Heart left ventricle (tissue), 16 donors: ENCODE results near the gene SIGLEC8. TPM values are rescaled to one million over a fixed set of nuclear protein-coding genes. Genes with fewer than 3 reads are reported as not detected.

Experiments used
- ATAC-seq, 4 donors: fragments of 200-7000 bp; cut with Tn5 transposase; one replicate each; pipeline ENCODE4 v1.9.1; 2020 to 2022; ENCODE audit warnings: moderate library complexity in 4 of 4, mild to moderate bottlenecking in 3 of 4, moderate number of reproducible peaks in 1 of 4
- DNase-seq, 5 donors: peaks; one replicate each; pipeline ENCODE4 v3.0.0-alpha.2; 2020
- H3K27ac ChIP-seq, 12 donors: fragments of 200-600 bp; sonication (generic) in 4 of 12; one replicate each; pipeline versions ENCODE4 v1.5.0 to v1.8.0; 2016 to 2022; ENCODE audit warnings: mild to moderate bottlenecking in 2 of 12
- H3K27me3 ChIP-seq, 9 donors: fragments of 200-600 bp; sonication (generic) in 2 of 9; one replicate each; pipeline versions ENCODE4 v1.5.1 to v1.8.0; 2016 to 2022; ENCODE audit warnings: mild to moderate bottlenecking in 3 of 9
- H3K36me3 ChIP-seq, 9 donors: fragments of 200-600 bp; sonication (generic) in 2 of 9; one replicate each; pipeline versions ENCODE4 v1.5.0 to v1.8.0; 2018 to 2022; ENCODE audit warnings: mild to moderate bottlenecking in 2 of 9
- H3K4me1 ChIP-seq, 12 donors: fragments of 200-600 bp; sonication (generic) in 4 of 12; one replicate each; pipeline versions ENCODE4 v1.5.0 to v1.8.0; 2016 to 2022; ENCODE audit warnings: mild to moderate bottlenecking in 3 of 12
- H3K4me3 ChIP-seq, 12 donors: fragments of 200-600 bp; sonication (generic) in 4 of 12; one replicate each; pipeline versions ENCODE4 v1.5.0 to v1.8.0; 2017 to 2022; ENCODE audit warnings: mild to moderate bottlenecking in 9 of 12, moderate library complexity in 4 of 12
- H3K9me3 ChIP-seq, 12 donors: fragments of 200-600 bp; sonication (generic) in 4 of 12; one replicate each; pipeline versions ENCODE4 v1.5.0 to v1.8.0; 2016 to 2022; ENCODE audit warnings: mild to moderate bottlenecking in 1 of 12
- CTCF ChIP-seq, 12 donors: fragments of 200-600 bp; sonication (generic) in 4 of 12; IDR thresholded peaks; one replicate each; pipeline versions ENCODE4 v1.5.0 to v1.8.0; 2018 to 2022; ENCODE audit warnings: antibody characterized with exemption in 12 of 12, mild to moderate bottlenecking in 5 of 12
- POLR2A ChIP-seq, 2 donors: fragments of 450-650 bp; IDR thresholded peaks; one replicate each; pipeline ENCODE4 v1.6.1; 2017; ENCODE audit warnings: antibody characterized with exemption in 2 of 2, mild to moderate bottlenecking in 2 of 2, moderate library complexity in 2 of 2
- WGBS, 4 donors: extraction: QIAGEN DNeasy Blood & Tissue Kit in 2 of 4; methylation state at CpG; one replicate each; pipeline versions ENCODE4 v1.1.5 to v1.1.7; 2013 to 2018; 5-methylcytosine and 5-hydroxymethylcytosine counted together
- intact Hi-C, 10 donors: fragments of 100-400 bp; cut with DNase I; formaldehyde crosslinking; loops; one replicate each; pipeline versions ENCODE4 v1.11.1 to v1.14.2; 2022
- polyA plus RNA-seq, 2 donors: library from polyadenylated mRNA; stranded (reverse); fragments of 200-250 nt; gene quantifications; one replicate each; pipeline ENCODE4 v1.2.3, GENCODE V29; 2013
- total RNA-seq, 9 donors: library from RNA; depleted of rRNA in 2 of 9; stranded (reverse); fragments of >200 nt in 2 of 9; fragmentation: NEBNext Ultra II Directional in 3 of 9; extraction: Animal tissue kit (Norgen Biotek cat#: 25700) in 3 of 9; gene quantifications; one replicate each; pipeline versions ENCODE4 v1.1.0 to v1.2.4, GENCODE V29; 2016 to 2023
- donor health status: ischemic (EF 13 %, LVEDD 7.1; RV severe dilation, severe dysfunction).
- donor health status: healthy with polysubstance abuse.
- donor health status: DM: no; HTN: yes; CAD: no.
- donor health status: DM: no; HTN: no; CAD: no.
- donor health status: ischemic (EF 25% LVEDD 6.9; RV normal size, moderate dysfunction).
- donor health status: ischemic (EF 25% LVEDD 5.7; RV mildly dilated, moderate dysfunction).
- donor health status: healthy.
- donor health status: DM: yes; HTN: yes; CAD: no.
- donor health status: ischemic (EF 35%, LVEDD 5.7; RV mildly dilated, moderate dysfunction).
- donor health status: nonischemic (EF 11% LVEDD 7.7; RV severe dilation, severe dysfunction).
- donor health status: DM: yes; HTN: yes; CAD: no.
- donor health status: PGD.
- donor health status: ischemic (EF 29% LVEDD 5.4; RV normal size, mild dysfunction).
- donor health status: nonischemic (EF 23%, LVEDD 6.1; RV moderate dilation, normal function).

SIGLEC8 gene
- total and polyA plus RNA-seq, 11 donors = 0.12 to 0.48 TPM; not detected in 9

- DNase-seq = no peak
- 30 to 55% (median 35%) methylated on average over 2 to 3 of the region's 3 CpGs for WGBS, 4 donors
- ATAC-seq = no peak
- peaks cover 0 to 23% (median 0%) of the 10 kb centered on the region in 12 donors for H3K4me1 ChIP-seq
- H3K9me3 ChIP-seq = no peaks in the 10 kb centered on the region
- peaks cover 0 to 8% (median 0%) of the 10 kb centered on the region in 9 donors for H3K27me3 ChIP-seq
- H3K27ac ChIP-seq = no peak overlapping the region
- no peak overlapping the region for H3K4me3 ChIP-seq
- no peaks in the 10 kb centered on the region for H3K36me3 ChIP-seq
- intact Hi-C loops = no loop called here
- TF ChIP-seq POLR2A (IDR thresholded peaks at IDR 0.05) = no peak
- no peak for TF ChIP-seq CTCF (IDR thresholded peaks at IDR 0.05)
These were observed 39.4 kb upstream of the SIGLEC8 start for GRCh38 chr19:51497666-51498065.

GRCh38 chr19:51493776-51494175 is 35.5 kb upstream of the SIGLEC8 start:
- H3K27me3 ChIP-seq = peaks cover 0 to 17% (median 0%) of the 10 kb centered on the region in 9 donors
- DNase-seq (no peak), ATAC-seq (peak in 1 of 4 donors; percentile 51)
- TF ChIP-seq POLR2A (IDR thresholded peaks at IDR 0.05) (no peak), CTCF (IDR thresholded peaks at IDR 0.05) (no peak)
- no peak overlapping the region for H3K4me3 ChIP-seq
- H3K36me3 ChIP-seq = no peaks in the 10 kb centered on the region
- H3K9me3 ChIP-seq = no peaks in the 10 kb centered on the region
- 15 to 34% (median 24%) methylated on average over 2 of the region's 2 CpGs for WGBS, 4 donors
- intact Hi-C loops = no loop called here
- H3K27ac ChIP-seq = no peak overlapping the region
- H3K4me1 ChIP-seq = peaks cover 0 to 10% (median 0%) of the 10 kb centered on the region in 12 donors

- intact Hi-C loops = no loop called here
- Histone ChIP-seq H3K4me3 (no peak overlapping the region), H3K4me1 (peaks cover 0 to 10% (median 0%) of the 10 kb centered on the region in 12 donors), H3K36me3 (no peaks in the 10 kb centered on the region), H3K9me3 (no peaks in the 10 kb centered on the region), H3K27ac (no peak overlapping the region), H3K27me3 (peaks cover 0 to 17% (median 0%) of the 10 kb centered on the region in 9 donors)
- 69 to 75% (median 73%) methylated on average over 7 of the region's 7 CpGs for WGBS, 4 donors
- ATAC-seq = no peak
- TF ChIP-seq CTCF (IDR thresholded peaks at IDR 0.05) (no peak), POLR2A (IDR thresholded peaks at IDR 0.05) (no peak)
- DNase-seq = no peak
These were observed 33.3 kb upstream of the SIGLEC8 start for GRCh38 chr19:51491586-51491985.

GRCh38 chr19:51490676-51491075 is 32.4 kb upstream of the SIGLEC8 start:
- TF ChIP-seq POLR2A (IDR thresholded peaks at IDR 0.05) = no peak
- TF ChIP-seq CTCF (IDR thresholded peaks at IDR 0.05) = no peak
- intact Hi-C loops = no loop called here
- Histone ChIP-seq H3K9me3 (no peaks in the 10 kb centered on the region), H3K4me3 (no peak overlapping the region), H3K36me3 (no peaks in the 10 kb centered on the region), H3K27me3 (peaks cover 0 to 17% (median 0%) of the 10 kb centered on the region in 9 donors), H3K27ac (no peak overlapping the region), H3K4me1 (peaks cover 0 to 10% (median 0%) of the 10 kb centered on the region in 12 donors)
- DNase-seq (no peak), ATAC-seq (no peak)
- WGBS, 4 donors = 26 to 49% (median 42%) methylated on average over 6 to 14 of the region's 14 CpGs
